ENCODE data around the gene GCM1.
"Not testable (repeated sequence)": the region's sequence is repeated elsewhere in the genome, so short reads cannot be mapped to it uniquely, and the experiment has no call there.

The GCM1 gene

DNA sequence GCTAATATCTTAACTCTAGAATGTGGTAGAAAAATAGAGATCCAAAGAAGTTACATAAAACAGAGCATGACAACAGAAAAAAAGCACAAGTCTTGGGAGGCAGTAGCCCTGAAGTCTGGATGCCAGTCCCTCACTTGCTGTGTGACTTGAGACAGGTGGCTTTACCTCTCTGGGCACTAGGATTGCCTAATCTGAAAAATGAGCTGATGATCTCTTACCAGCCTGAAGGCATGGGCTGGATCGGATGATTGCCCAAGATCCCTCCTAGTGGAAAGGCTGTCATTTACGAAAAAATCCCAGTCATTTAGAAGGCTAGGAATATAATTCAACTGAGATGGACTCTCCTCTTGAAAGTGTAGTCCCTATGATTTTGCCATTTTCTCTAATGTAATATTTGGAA is 10.9 kb upstream of the GCM1 start:
- DNase-seq (ENCODE audit: extremely low read depth, insufficient read length), result no peak
- TF ChIP-seq, protein P1, sequence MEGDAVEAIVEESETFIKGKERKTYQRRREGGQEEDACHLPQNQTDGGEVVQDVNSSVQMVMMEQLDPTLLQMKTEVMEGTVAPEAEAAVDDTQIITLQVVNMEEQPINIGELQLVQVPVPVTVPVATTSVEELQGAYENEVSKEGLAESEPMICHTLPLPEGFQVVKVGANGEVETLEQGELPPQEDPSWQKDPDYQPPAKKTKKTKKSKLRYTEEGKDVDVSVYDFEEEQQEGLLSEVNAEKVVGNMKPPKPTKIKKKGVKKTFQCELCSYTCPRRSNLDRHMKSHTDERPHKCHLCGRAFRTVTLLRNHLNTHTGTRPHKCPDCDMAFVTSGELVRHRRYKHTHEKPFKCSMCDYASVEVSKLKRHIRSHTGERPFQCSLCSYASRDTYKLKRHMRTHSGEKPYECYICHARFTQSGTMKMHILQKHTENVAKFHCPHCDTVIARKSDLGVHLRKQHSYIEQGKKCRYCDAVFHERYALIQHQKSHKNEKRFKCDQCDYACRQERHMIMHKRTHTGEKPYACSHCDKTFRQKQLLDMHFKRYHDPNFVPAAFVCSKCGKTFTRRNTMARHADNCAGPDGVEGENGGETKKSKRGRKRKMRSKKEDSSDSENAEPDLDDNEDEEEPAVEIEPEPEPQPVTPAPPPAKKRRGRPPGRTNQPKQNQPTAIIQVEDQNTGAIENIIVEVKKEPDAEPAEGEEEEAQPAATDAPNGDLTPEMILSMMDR (IDR thresholded peaks at IDR 0.05; ENCODE audit: insufficient read depth, low read length, poor library complexity, severe bottlenecking), result no peak
- Histone ChIP-seq H3K27me3 (replicated peaks; ENCODE audit: control insufficient read depth, insufficient read depth, low read length) (no peaks in the 10 kb centered on the region), H3K36me3 (ENCODE audit: control insufficient read depth, insufficient read depth, low read length) (no peaks in the 10 kb centered on the region), H3K4me3 (replicated peaks; ENCODE audit: low read depth, low read length) (no peak overlapping the region)

DNA sequence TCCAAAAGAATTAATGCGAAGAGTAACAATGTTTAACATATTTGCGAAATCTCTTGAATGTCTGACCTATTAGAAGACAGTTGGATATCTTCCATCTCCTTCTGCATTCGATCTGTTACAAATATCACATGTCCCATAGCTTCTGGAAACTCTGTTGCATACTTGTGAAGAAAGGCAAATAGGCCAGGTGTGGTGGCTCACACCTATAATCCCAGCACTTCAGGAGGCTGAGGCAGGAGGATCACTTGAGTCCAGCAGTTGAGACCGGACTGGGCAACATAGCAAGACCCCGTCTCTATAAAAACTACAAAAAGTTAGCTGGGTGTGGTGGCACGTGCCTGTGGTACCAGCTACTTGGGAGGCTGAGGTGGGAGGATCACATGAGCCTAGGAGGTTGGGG is 9.4 kb upstream of the GCM1 start:
- not testable (repeated sequence) for H3K4me3 ChIP-seq (replicated peaks; ENCODE audit: low read depth, low read length); H3K27me3 ChIP-seq (replicated peaks; ENCODE audit: control insufficient read depth, insufficient read depth, low read length); DNase-seq (ENCODE audit: extremely low read depth, insufficient read length); H3K36me3 ChIP-seq (ENCODE audit: control insufficient read depth, insufficient read depth, low read length)

DNA sequence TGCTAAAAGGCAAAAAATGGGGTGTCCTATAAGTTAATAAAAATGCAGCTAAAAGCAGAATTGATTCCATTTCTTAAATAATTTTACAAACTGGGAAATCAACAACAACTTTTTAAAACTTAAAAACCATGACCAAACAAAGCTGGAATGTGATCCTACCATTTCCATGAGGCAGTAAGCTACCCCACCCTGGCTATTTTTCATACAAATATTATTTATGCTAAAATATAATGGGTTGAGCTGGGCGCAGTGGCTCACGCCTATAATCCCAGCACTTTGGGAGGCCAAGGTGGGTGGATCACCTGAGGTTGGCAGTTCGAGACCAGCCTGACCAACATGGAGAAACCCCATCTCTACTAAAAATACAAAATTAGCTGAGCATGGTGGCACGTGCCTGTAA is 6.6 kb upstream of the GCM1 start:
- not testable (repeated sequence) for DNase-seq (ENCODE audit: extremely low read depth, insufficient read length); H3K4me3 ChIP-seq (replicated peaks; ENCODE audit: low read depth, low read length); H3K36me3 ChIP-seq (ENCODE audit: control insufficient read depth, insufficient read depth, low read length); H3K27me3 ChIP-seq (replicated peaks; ENCODE audit: control insufficient read depth, insufficient read depth, low read length)

DNA sequence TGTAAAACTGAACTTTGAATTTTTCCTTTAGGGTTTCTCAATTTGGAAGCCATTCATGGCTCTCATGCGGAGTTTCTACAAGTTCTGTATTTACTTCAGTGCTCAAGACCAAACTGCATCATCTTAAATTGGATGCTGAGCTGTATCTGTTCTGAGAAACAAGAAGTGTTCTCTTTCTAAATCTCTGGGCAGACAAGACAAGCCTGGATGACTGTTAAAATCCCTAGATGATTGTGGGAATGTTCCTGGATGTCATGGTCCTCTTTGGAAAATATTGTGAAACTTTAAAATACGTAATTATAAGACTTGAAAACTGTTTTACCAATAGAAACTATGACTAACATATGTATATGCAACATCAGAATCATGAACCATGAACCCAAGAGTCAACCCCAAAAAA is 6.2 kb upstream of the GCM1 start:
- DNase-seq (ENCODE audit: extremely low read depth, insufficient read length), result no peak
- TF ChIP-seq, protein P1 (IDR thresholded peaks at IDR 0.05; ENCODE audit: insufficient read depth, low read length, poor library complexity, severe bottlenecking), result no peak
- Histone ChIP-seq H3K27me3 (replicated peaks; ENCODE audit: control insufficient read depth, insufficient read depth, low read length) (no peaks in the 10 kb centered on the region), H3K36me3 (ENCODE audit: control insufficient read depth, insufficient read depth, low read length) (no peaks in the 10 kb centered on the region), H3K4me3 (replicated peaks; ENCODE audit: low read depth, low read length) (no peak overlapping the region)

DNA sequence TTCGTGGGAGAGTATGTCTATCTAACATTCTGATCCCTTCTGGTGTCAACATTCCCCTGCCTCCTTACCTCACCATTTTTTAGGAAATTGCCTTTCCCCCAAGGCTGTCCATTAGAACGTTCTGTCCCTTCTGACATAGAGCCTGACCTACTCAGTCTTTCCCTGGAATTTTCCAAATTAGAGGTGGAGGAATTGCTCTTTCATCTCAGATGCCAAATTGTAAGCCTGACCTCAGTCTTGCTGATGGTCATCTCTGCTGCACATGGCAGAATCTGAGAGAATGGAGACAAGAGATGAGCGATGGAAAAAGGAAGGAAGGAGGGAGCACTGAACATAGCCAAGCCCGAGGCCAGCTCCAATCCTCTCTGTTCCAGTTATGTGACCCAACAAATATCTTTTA is 5.4 kb upstream of the GCM1 start:
- TF ChIP-seq, protein P1 (IDR thresholded peaks at IDR 0.05; ENCODE audit: insufficient read depth, low read length, poor library complexity, severe bottlenecking), result no peak
- no peak for DNase-seq (ENCODE audit: extremely low read depth, insufficient read length)
- no peak overlapping the region for H3K4me3 ChIP-seq (replicated peaks; ENCODE audit: low read depth, low read length)
- no peaks in the 10 kb centered on the region for H3K36me3 ChIP-seq (ENCODE audit: control insufficient read depth, insufficient read depth, low read length)
- H3K27me3 ChIP-seq (replicated peaks; ENCODE audit: control insufficient read depth, insufficient read depth, low read length), result no peaks in the 10 kb centered on the region

DNA sequence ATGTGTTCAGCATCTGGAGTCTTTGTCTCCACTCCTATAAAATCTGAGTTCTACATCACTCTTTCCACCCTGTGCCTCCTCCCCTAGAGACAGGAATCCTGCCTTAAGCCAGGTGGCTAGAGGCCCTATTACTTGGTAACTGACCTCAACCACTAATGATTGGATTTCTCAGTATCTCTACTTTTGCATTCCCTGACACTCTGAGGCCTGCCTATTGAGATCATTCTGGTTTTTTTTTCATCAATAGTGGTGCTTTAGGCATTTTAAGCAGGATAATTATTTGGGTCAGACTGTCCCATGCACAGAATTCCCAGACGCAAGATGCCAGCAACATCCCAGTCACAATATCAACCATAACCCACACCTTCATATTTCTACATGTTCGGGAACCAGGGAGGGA is 3.9 kb upstream of the GCM1 start:
- Histone ChIP-seq H3K4me3 (replicated peaks; ENCODE audit: low read depth, low read length) (no peak overlapping the region), H3K27me3 (replicated peaks; ENCODE audit: control insufficient read depth, insufficient read depth, low read length) (no peaks in the 10 kb centered on the region; the same call in 1 of the 2 replicates), H3K36me3 (ENCODE audit: control insufficient read depth, insufficient read depth, low read length) (no peaks in the 10 kb centered on the region)
- no peak for DNase-seq (ENCODE audit: extremely low read depth, insufficient read length)
- TF ChIP-seq, protein P1 (IDR thresholded peaks at IDR 0.05; ENCODE audit: insufficient read depth, low read length, poor library complexity, severe bottlenecking), result no peak

DNA sequence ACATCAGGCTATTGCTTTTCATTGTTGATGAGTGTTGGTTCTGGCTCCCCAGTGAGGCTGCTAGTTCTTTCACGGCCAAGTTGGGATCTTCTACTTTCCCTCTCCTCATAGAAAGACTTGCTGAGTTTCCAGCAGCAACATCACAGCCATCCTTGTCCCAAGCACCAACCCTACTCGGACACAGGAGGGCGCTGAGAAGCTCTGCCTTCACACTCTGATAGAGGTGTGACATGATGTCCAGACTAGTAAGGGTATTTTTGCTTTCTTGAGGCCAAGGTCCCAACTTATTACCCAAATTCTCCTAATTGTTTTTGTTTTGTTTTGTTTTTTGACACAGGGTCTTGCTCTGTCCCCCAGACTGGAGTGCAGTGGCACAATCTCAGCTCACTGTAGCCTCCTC is 3.0 kb upstream of the GCM1 start:
- Histone ChIP-seq H3K27me3 (replicated peaks; ENCODE audit: control insufficient read depth, insufficient read depth, low read length) (no peaks in the 10 kb centered on the region; the same call in 1 of the 2 replicates), H3K4me3 (replicated peaks; ENCODE audit: low read depth, low read length) (no peak overlapping the region), H3K36me3 (ENCODE audit: control insufficient read depth, insufficient read depth, low read length) (no peaks in the 10 kb centered on the region)
- DNase-seq (ENCODE audit: extremely low read depth, insufficient read length), result peak; percentile 21
- TF ChIP-seq, protein P1 (IDR thresholded peaks at IDR 0.05; ENCODE audit: insufficient read depth, low read length, poor library complexity, severe bottlenecking), result peak; percentile 50

All from GM06990 (cell line).